PC-9 (cell line): ENCODE results near the gene HABP2. TPM values are rescaled to one million over a fixed set of nuclear protein-coding genes. Genes with fewer than 3 reads are reported as not detected.
A peak's percentile ranks its signal among the peaks of the same experiment; 100 is the strongest.

Experiments
- BruUV-seq: library from RNA; stranded (reverse); fragments of 400-500 nt; replicated peaks from 2 replicates; lab custom pipeline; 2021; lab: Mats Ljungman, UMichigan
- CTCF ChIA-PET: fragments of 300-600 bp; sonication (Branson Sonifier 250); formaldehyde crosslinking; loops from one replicate; lab custom pipeline; 2022; ENCODE audit warnings: antibody characterized with exemption; lab: Charles Lee
- POLR2A ChIA-PET: fragments of 300-600 bp; sonication (Branson Sonifier 250); formaldehyde crosslinking; loops from one replicate; lab custom pipeline; 2022; ENCODE audit warnings: antibody characterized with exemption; ENCODE audit not compliant: unreplicated experiment; lab: Charles Lee
- DNase-seq, 2 experiments: peaks; one replicate each; pipeline versions ENCODE4 v3.0.0 to v3.0.0-alpha.2; 2015 to 2022; ENCODE audit warnings: mixed read lengths in 1 of 2
- H2AFZ ChIP-seq: fragments of 200-600 bp; sonication (generic); 2 replicates; pipeline ENCODE4 v1.8.1; 2017; ENCODE audit warnings: antibody characterized with exemption
- H3F3A ChIP-seq: fragments of 200-600 bp; sonication (generic); 2 replicates; pipeline ENCODE4 v1.8.1; 2017; ENCODE audit warnings: antibody characterized with exemption, mild to moderate bottlenecking, low read depth; ENCODE audit not compliant: insufficient read depth
- H3K27ac ChIP-seq: fragments of 200-600 bp; sonication (generic); 2 replicates; pipeline ENCODE4 v1.6.1; 2016; ENCODE audit warnings: mixed run types
- H3K27me3 ChIP-seq: fragments of 200-600 bp; sonication (generic); 2 replicates; pipeline ENCODE4 v1.6.1; 2016; ENCODE audit warnings: low read depth, mixed run types; ENCODE audit not compliant: insufficient read depth
- H3K36me3 ChIP-seq: fragments of 200-600 bp; sonication (generic); 2 replicates; pipeline ENCODE4 v1.6.1; 2016; ENCODE audit warnings: low read depth, mixed run types
- H3K4me1 ChIP-seq: fragments of 200-600 bp; sonication (generic); replicated peaks from 2 replicates; pipeline ENCODE4 v1.6.1; 2016; ENCODE audit warnings: mixed run types; ENCODE audit not compliant: insufficient read depth
- H3K4me2 ChIP-seq: fragments of 200-600 bp; sonication (generic); 2 replicates; pipeline ENCODE4 v1.6.1; 2017; ENCODE audit warnings: mixed run types
- H3K4me3 ChIP-seq: fragments of 200-600 bp; sonication (generic); 2 replicates; pipeline ENCODE4 v1.6.1; 2016; ENCODE audit warnings: mixed run types
- H3K79me2 ChIP-seq: fragments of 200-600 bp; sonication (generic); 2 replicates; pipeline ENCODE4 v1.6.1; 2017; ENCODE audit warnings: low read depth, mixed run types
- H3K9me2 ChIP-seq: fragments of 200-600 bp; sonication (generic); 2 replicates; pipeline ENCODE4 v1.8.1; 2017; ENCODE audit warnings: mild to moderate bottlenecking; ENCODE audit not compliant: insufficient read depth
- H3K9me3 ChIP-seq: fragments of 200-600 bp; sonication (generic); 2 replicates; pipeline ENCODE4 v1.8.1; 2016; ENCODE audit warnings: low read depth; ENCODE audit not compliant: insufficient read depth
- H4K20me1 ChIP-seq: fragments of 200-600 bp; sonication (generic); 2 replicates; pipeline ENCODE4 v1.8.1; 2017; ENCODE audit not compliant: insufficient read depth
- CTCF ChIP-seq: fragments of 200-600 bp; sonication (generic); conservative IDR thresholded peaks from 2 replicates; pipeline ENCODE4 v1.6.1; 2017; ENCODE audit warnings: mixed run types, antibody characterized with exemption, mild to moderate bottlenecking, moderate library complexity
- EZH2 ChIP-seq: fragments of 200-600 bp; sonication (generic); IDR thresholded peaks from 2 replicates; pipeline ENCODE4 v1.8.0; 2017; ENCODE audit warnings: antibody characterized with exemption, low read depth
- intact Hi-C: fragments of 100-400 bp; cut with micrococcal nuclease; formaldehyde crosslinking; loops from one replicate; pipeline ENCODE4 v1.10.0; 2022; ENCODE audit not compliant: unreplicated experiment
- total RNA-seq: library from RNA; stranded (reverse); gene quantifications from 2 replicates; pipeline ENCODE4 v1.2.3, GENCODE V29; 2021

HABP2 gene
- total RNA-seq, 1 experiment from 2014 or later, result not detected

- no peak overlapping the region for H3K4me2 ChIP-seq
- H2AFZ ChIP-seq, result no peak overlapping the region
- no peak overlapping the region for H3K27ac ChIP-seq
- ChIA-PET CTCF (no interaction called here), POLR2A (no interaction called here)
- H4K20me1 ChIP-seq, result no peaks in the 10 kb centered on the region
- BruUV-seq, result no TSS peak
- H3K4me1 ChIP-seq, result no peaks in the 10 kb centered on the region
- no peaks in the 10 kb centered on the region for H3K79me2 ChIP-seq
- no peaks in the 10 kb centered on the region for H3K9me2 ChIP-seq
- no peaks in the 10 kb centered on the region for H3K36me3 ChIP-seq
- H3K27me3 ChIP-seq, result peaks cover 7% of the 10 kb centered on the region; the same call in 1 of the 2 replicates
- no peaks in the 10 kb centered on the region for H3K9me3 ChIP-seq
- no peak for TF ChIP-seq EZH2
- no peak for TF ChIP-seq CTCF
- no peak overlapping the region for H3K4me3 ChIP-seq
- no peaks in the 10 kb centered on the region for H3F3A ChIP-seq
- intact Hi-C loops, result no loop called here
- no peak for DNase-seq
Measured at GRCh38 chr10:113562069-113562468, 9.2 kb downstream of the HABP2 start.

GRCh38 chr10:113562704-113563103, 9.9 kb downstream of the HABP2 start:
- CTCF ChIA-PET, result no interaction called here
- no peaks in the 10 kb centered on the region for H3F3A ChIP-seq
- no peak for TF ChIP-seq CTCF
- TF ChIP-seq EZH2, result no peak
- no peaks in the 10 kb centered on the region for H3K9me3 ChIP-seq
- no peaks in the 10 kb centered on the region for H3K36me3 ChIP-seq
- H3K79me2 ChIP-seq, result no peaks in the 10 kb centered on the region
- no peaks in the 10 kb centered on the region for H3K4me1 ChIP-seq
- intact Hi-C loops, result no loop called here
- H4K20me1 ChIP-seq, result no peaks in the 10 kb centered on the region
- H3K4me3 ChIP-seq, result no peak overlapping the region
- BruUV-seq, result no TSS peak
- no peaks in the 10 kb centered on the region for H3K9me2 ChIP-seq
- H3K4me2 ChIP-seq, result no peak overlapping the region
- POLR2A ChIA-PET, result no interaction called here
- DNase-seq, result no peak
- no peak overlapping the region for H3K27ac ChIP-seq
- peaks cover 1% of the 10 kb centered on the region; the same call in 1 of the 2 replicates for H3K27me3 ChIP-seq
- H2AFZ ChIP-seq, result no peak overlapping the region

GRCh38 chr10:113563306-113564088, 10.6 kb downstream of the HABP2 start:
- no TSS peak for BruUV-seq
- Histone ChIP-seq H3K9me3 (no peaks in the 10 kb centered on the region), H4K20me1 (no peaks in the 10 kb centered on the region), H3K79me2 (no peaks in the 10 kb centered on the region), H3K4me2 (peak overlapping the region; percentile 76), H3K9me2 (no peaks in the 10 kb centered on the region), H2AFZ (0 out of 2 replicates have a peak overlapping the region, but pooled peaks have one; percentile 55), H3K27ac (no peak overlapping the region), H3F3A (no peaks in the 10 kb centered on the region), H3K4me1 (no peaks in the 10 kb centered on the region), H3K27me3 (no peaks in the 10 kb centered on the region), H3K36me3 (no peaks in the 10 kb centered on the region), H3K4me3 (peak overlapping the region; percentile 42; the same call in 1 of the 2 replicates)
- POLR2A ChIA-PET, result no interaction called here
- intact Hi-C loops, result no loop called here
- CTCF ChIA-PET, result interaction anchor here (0.7 kb wide), 2 partner anchors 102 to 1262 kb away, joined by 3 read pairs; no protein-coding TSS in a partner anchor
- DNase-seq, result peak in 1 of 2 experiments; percentile 39
- TF ChIP-seq CTCF (peak; percentile 93), EZH2 (no peak)
